ENCODE data around the gene SGO2.
"Not testable (repeated sequence)": the region's sequence is repeated elsewhere in the genome, so short reads cannot be mapped to it uniquely, and the experiment has no call there.

SGO2 gene

DNA sequence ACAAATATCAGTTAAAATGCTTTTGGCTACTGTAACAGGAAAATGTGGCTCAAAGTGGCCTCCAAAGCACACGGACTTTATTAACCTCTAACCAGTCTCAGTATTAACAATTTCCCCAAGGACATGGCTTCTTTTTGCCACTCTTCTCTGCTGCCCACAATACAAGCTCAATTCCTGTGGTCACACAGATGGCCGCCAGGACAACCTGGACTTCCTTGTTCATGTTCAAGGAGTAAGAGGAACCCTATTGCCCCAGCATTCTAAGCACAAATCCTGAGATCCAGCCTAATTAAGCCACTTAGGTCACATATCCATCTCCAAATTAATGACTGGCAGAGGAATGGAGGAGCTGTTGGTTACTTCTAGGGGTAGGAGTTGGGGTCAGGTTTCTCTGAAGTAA lies 98.0 kb downstream of the SGO2 start:
- no peak for DNase-seq

DNA sequence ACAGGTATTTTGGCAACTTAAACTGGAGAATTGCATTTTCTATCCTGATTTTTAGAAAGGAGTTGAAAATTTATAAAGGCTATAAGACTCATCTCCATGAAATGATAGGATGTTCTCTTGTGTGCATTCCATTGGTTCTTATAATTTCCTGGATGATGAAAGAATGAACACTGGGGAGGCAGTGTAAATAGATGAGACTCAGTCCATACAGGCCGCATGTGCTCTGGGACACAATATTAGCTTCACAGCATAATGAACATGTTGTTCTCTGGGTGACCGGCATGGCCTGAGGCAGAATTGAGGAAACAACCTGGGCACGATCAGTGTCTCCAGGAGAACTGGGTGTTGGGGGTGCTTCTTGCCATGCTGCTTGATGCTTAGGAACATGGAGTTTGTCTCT lies 98.7 kb downstream of the SGO2 start:
- no peak for DNase-seq

DNA sequence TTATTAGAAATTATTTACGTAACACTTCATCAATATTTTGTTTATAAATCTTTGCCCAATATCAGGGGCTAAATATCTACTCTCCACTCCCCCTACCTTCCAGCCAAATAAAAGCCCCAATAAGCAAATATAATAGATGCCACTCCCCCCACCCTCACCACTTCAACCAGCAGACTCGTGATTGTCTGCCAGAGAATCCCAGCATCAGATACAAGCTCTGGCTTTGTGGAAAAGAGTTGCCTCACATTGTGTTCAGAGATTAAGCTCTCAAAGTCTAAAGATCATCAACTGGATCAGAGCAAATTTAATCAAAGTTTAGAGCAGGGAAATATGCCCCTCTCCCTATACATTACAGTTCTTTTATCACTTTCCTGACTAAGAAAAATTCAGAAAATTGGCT lies 99.3 kb downstream of the SGO2 start:
- DNase-seq = no peak

DNA sequence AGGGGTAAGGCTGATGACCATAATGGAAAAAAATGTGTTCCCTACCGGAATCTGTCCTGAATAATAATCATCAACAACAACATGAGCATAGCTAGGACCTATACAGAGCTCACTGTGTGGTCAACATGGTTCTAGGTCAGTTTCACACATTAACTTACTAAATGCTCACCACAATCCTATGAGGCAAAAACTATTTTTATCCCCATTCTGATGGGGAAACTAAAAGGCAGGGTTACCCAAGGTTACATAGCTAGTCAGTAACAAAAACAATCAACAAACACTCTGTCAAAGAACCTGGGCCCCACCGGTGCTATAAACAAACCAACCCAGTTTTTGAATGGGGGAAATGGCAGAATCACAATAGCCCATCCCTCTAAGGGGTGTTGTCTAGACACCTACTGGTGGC lies 100.0 kb downstream of the SGO2 start:
- DNase-seq = no peak

DNA sequence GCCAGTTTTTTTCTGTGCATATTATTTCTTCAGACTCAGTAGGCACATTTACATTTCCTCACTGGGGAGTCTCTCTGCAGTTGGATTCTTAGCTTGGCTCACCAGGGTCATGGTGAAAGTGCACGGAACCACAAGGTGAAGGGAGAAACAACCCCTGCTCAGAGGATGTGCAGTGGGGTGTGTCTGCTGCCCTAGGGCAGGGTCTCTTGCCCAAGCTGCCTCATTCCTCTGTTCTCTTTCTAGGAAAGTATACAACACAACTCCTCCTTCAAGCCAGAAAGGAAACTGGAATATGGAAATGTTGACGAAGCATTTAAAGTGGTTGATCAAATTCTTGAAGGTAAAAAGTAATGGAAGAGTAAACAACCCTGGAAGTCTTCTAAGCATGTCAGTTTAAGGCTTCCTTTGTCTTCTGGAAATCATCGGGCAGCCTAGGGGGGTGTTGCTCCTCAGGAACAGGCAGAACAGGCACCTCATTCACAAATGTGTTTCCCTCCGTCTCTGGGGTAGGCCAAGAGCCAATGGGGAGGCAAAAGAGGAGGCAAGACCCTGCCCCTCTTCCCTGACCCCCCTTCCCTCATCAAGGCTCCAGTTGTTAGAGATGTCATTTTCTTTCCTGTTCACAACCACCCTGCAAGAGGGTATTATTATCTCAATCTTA lies 101.2 kb downstream of the SGO2 start:
- no peak for DNase-seq

DNA sequence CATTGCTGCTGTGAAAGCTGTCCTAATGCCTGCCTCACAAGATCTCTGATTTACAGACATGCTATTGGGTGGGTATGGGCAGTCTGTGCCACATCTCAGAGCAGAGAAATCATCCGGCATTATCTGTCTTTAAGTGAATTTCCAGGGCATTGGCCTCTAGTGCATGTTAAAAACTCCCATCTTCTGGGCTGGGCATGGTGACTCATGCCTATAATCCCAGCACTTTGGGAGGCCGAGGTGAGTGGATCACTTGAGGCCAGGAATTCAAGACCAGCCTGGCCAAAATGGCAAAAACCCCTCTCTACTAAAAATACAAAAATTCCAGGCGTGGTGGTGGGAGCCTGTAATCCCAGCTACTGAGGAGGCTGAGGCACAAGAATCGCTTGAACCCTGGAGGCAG lies 102.5 kb downstream of the SGO2 start:
- not testable (repeated sequence) for DNase-seq

DNA sequence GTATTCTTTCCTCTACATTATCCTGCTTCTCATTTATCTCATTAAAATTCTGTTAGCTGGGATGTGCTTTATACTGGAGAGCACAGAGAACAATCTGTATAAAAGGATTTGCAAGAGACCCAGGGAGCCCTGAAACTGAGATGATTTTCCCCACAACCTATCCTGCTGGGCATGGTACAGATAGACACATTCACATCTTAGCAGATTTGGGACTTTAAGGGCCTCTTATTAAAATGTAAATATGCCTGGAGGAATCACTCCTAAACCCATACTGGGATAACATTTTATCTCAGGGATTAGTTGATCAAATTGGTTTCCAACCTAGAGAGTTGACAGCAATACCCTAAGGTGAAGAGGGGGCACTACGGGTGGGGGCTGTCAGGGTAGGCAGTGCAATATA lies 105.3 kb downstream of the SGO2 start:
- DNase-seq = no peak
